ENCODE results near the gene IQSEC3. TPM values are rescaled to one million over a fixed set of nuclear protein-coding genes. Genes with fewer than 3 reads are reported as not detected.

IQSEC3 gene
- total RNA-seq, 1 donor, result under 0.01 TPM

GRCh38 chr12:101969-102878, 35.7 kb downstream of the IQSEC3 start:
- TF ChIP-seq, protein P1, sequence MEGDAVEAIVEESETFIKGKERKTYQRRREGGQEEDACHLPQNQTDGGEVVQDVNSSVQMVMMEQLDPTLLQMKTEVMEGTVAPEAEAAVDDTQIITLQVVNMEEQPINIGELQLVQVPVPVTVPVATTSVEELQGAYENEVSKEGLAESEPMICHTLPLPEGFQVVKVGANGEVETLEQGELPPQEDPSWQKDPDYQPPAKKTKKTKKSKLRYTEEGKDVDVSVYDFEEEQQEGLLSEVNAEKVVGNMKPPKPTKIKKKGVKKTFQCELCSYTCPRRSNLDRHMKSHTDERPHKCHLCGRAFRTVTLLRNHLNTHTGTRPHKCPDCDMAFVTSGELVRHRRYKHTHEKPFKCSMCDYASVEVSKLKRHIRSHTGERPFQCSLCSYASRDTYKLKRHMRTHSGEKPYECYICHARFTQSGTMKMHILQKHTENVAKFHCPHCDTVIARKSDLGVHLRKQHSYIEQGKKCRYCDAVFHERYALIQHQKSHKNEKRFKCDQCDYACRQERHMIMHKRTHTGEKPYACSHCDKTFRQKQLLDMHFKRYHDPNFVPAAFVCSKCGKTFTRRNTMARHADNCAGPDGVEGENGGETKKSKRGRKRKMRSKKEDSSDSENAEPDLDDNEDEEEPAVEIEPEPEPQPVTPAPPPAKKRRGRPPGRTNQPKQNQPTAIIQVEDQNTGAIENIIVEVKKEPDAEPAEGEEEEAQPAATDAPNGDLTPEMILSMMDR (IDR thresholded peaks at IDR 0.05; ENCODE audit: insufficient read depth, low read depth, low read length), result no peak
- DNase-seq (ENCODE audit: low read depth), result no peak

DNA sequence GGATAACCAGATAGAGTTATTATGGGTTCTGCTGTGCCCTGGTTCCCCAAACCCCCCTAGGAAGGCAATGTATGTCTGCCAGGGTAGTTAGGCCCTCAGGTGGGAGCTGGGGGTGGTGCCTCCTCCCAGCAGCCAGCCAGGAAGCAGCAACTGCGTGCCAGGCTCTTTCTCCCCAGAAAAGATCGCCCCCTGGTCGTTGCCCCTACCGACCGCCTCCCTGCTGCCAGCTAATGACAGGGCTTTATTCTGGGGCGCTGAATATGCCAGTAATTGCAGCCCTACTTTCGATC, 36.3 kb downstream of the IQSEC3 start:
- TF ChIP-seq, protein P1 (IDR thresholded peaks at IDR 0.05; ENCODE audit: insufficient read depth, low read depth, low read length), result no peak
- no peak for DNase-seq (ENCODE audit: low read depth)

More at GRCh38 chr12:101969-102878, 35.7 kb downstream of the IQSEC3 start:
- no peak overlapping the region for H3K4me3 ChIP-seq (ENCODE audit: low read depth, low read length)

DNA sequence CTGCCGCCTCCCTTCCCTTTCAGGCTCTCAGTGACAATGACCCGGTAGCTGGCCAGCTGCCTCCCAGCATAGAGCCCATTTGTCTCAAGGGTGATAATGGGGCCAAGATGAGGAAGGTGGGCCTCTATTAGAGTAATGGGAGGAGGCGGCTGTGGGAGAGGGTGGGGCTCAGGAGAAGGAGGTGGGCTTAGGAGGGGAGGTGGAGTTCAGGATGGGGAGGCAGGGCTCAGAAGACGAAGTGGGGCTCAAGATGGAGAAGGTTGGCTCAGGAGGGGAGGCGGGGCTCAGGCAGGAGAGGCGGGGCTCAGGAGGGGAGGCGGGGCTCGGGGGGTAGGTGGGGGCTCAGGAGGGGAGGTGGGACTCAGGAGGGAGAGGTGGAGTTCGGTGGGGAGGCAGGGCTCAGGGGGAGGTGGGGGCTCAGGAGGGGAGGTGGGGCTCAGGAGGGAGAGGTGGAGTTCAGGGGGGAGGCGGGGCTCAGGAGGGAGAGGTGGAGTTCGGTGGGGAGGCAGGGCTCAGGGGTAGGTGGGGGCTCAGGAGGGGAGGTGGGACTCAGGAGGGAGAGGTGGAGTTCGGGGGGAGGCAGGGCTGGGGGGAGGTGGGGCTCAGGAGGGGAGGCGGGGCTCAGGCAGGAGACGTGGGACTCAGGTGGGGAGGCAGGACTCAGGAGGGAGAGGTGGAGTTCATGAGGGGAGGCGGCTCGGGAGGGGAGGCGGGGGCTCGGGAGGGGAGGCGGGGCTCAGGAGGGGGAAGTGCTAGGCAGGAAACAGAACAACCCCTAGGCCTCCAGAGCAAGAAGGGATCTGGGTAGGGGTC, 36.8 kb downstream of the IQSEC3 start:
- H3K4me3 ChIP-seq (ENCODE audit: low read depth, low read length), result no peak overlapping the region
- no peak for DNase-seq (ENCODE audit: low read depth)
- TF ChIP-seq, protein P1 (IDR thresholded peaks at IDR 0.05; ENCODE audit: insufficient read depth, low read depth, low read length), result no peak

More for the DNA sequence above, 36.3 kb downstream of the IQSEC3 start:
- H3K4me3 ChIP-seq (ENCODE audit: low read depth, low read length), result no peak overlapping the region

GRCh38 chr12:104551-105081, 38.0 kb downstream of the IQSEC3 start:
- no peak overlapping the region for H3K4me3 ChIP-seq (ENCODE audit: low read depth, low read length)
- TF ChIP-seq, protein P1 (IDR thresholded peaks at IDR 0.05; ENCODE audit: insufficient read depth, low read depth, low read length), result no peak
- peak; percentile 6 for DNase-seq (ENCODE audit: low read depth)

DNA sequence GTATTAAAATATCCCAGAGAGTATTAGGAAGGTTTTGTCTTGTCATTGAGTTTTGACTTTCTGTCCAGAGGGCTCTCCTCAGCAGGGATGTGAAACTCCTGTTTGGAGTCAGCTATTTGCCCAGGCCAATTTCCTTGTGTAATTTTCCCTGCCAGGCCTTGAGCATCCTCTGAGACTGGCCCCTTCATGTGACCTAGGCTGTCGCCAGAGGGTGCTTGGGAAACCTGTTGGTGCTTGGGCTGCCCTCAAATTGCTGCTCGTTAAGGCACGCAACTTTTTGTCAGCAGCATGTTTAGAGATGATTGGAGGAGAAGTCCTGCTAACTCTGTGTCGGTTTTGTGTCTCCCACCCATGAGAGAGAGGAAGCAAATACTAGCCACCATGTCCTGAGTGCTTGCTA, 39.1 kb downstream of the IQSEC3 start:
- no peak for DNase-seq (ENCODE audit: low read depth)
- TF ChIP-seq, protein P1 (IDR thresholded peaks at IDR 0.05; ENCODE audit: insufficient read depth, low read depth, low read length), result no peak
- no peak overlapping the region for H3K4me3 ChIP-seq (ENCODE audit: low read depth, low read length)

- DNase-seq (ENCODE audit: low read depth), result peak; percentile 41
- TF ChIP-seq, protein P1 (IDR thresholded peaks at IDR 0.05; ENCODE audit: insufficient read depth, low read depth, low read length), result no peak
- H3K4me3 ChIP-seq (ENCODE audit: low read depth, low read length), result no peak overlapping the region
Observed at GRCh38 chr12:106118-106591, 39.6 kb downstream of the IQSEC3 start.

Measured in fibroblast of villous mesenchyme (primary cell).